Gastrocnemius medialis (tissue), 4 donors: Measurements from ENCODE around the gene TIFAB. TPM values are rescaled to one million over a fixed set of nuclear protein-coding genes. Genes with fewer than 3 reads are reported as not detected.

Experiments used
- ATAC-seq, 2 donors: fragments of 150-250 bp; one replicate each; pipeline ENCODE4 v1.9.1; 2016
- DNase-seq, 2 donors: peaks; one replicate each; pipeline ENCODE4 v3.0.0-alpha.2; 2019
- H3K27ac ChIP-seq, 4 donors: fragments of 200-600 bp; sonication (generic); 1 replicate in 1 of 4; 2 replicates in 3 of 4; pipeline ENCODE4 v1.5.1; 2016 to 2018; ENCODE audit warnings: mild to moderate bottlenecking in 2 of 4, moderate library complexity in 1 of 4
- H3K27me3 ChIP-seq, 3 donors: fragments of 200-600 bp; sonication (generic) in 2 of 3; 1 replicate in 1 of 3; 2 replicates in 2 of 3; pipeline versions ENCODE4 v1.5.1 to v1.6.0; 2016 to 2019; ENCODE audit warnings: mild to moderate bottlenecking in 1 of 3, moderate library complexity in 1 of 3
- H3K36me3 ChIP-seq, 2 donors: fragments of 200-600 bp; sonication (generic) in 1 of 2; one replicate each; pipeline ENCODE4 v1.5.1; 2017 to 2018
- H3K4me1 ChIP-seq, 2 donors: fragments of 200-600 bp; sonication (generic) in 1 of 2; one replicate each; pipeline ENCODE4 v1.5.1; 2016 to 2017; ENCODE audit warnings: mild to moderate bottlenecking in 2 of 2
- H3K4me3 ChIP-seq, 4 donors: fragments of 200-600 bp; sonication (generic) in 3 of 4; 1 replicate in 1 of 4; 2 replicates in 3 of 4; pipeline ENCODE4 v1.5.1; 2016 to 2019; ENCODE audit warnings: mild to moderate bottlenecking in 2 of 4
- H3K9me3 ChIP-seq, 3 donors: fragments of 200-600 bp; sonication (generic) in 2 of 3; 1 replicate in 1 of 3; 2 replicates in 2 of 3; pipeline ENCODE4 v1.5.1; 2016 to 2019
- CTCF ChIP-seq, 5 experiments: fragments of 450-650 bp in 3 of 5; fragments of 200-600 bp in 2 of 5; sonication (generic) in 2 of 5; IDR thresholded peaks in 4 of 5; conservative IDR thresholded peaks in 1 of 5; 1 replicate in 4 of 5; 2 replicates in 1 of 5; pipeline ENCODE4 v1.5.1; 2016 to 2019; ENCODE audit warnings: antibody characterized with exemption in 5 of 5, mild to moderate bottlenecking in 3 of 5, moderate library complexity in 3 of 5
- POLR2A ChIP-seq, 2 donors: fragments of 450-650 bp; IDR thresholded peaks; one replicate each; pipeline ENCODE4 v1.6.1; 2017; ENCODE audit warnings: antibody characterized with exemption in 2 of 2, mild to moderate bottlenecking in 2 of 2, moderate library complexity in 2 of 2
- in situ Hi-C, 4 donors: fragments of 200-750 bp; cut with MboI; loops; one replicate each; pipeline versions ENCODE4 v1.15.0 to v1.8.0; 2017; ENCODE audit warnings: low sequenced_read_pairs in 4 of 4
- intact Hi-C: fragments of 100-400 bp; cut with DNase I; formaldehyde crosslinking; loops from one replicate; pipeline ENCODE4 v1.15.1; 2023; ENCODE audit warnings: low total_unique reads
- total RNA-seq, 4 donors: library from RNA; depleted of rRNA; stranded (reverse); fragments of >200 nt; gene quantifications; one replicate each; pipeline versions ENCODE4 v1.1.0 to v1.2.3, GENCODE V29; 2016

Gene TIFAB
- total RNA-seq, 4 donors from 2014 or later = not detected

GRCh38 chr5:135443161-135443960 lies 8.8 kb downstream of the TIFAB start:
- in situ Hi-C loops (no loop called here), intact Hi-C loops (no loop called here)
- H3K9me3 ChIP-seq = no peaks in the 10 kb centered on the region
- no peaks in the 10 kb centered on the region for H3K27me3 ChIP-seq
- TF ChIP-seq POLR2A (IDR thresholded peaks at IDR 0.05) (no peak), CTCF (IDR thresholded peaks at IDR 0.05 in 4 of 5, conservative IDR thresholded peaks at IDR 0.05 in 1 of 5) (no peak)
- H3K36me3 ChIP-seq = no peaks in the 10 kb centered on the region
- H3K4me1 ChIP-seq = peaks cover 8 to 15% of the 10 kb centered on the region in 2 donors
- DNase-seq (no peak), ATAC-seq (no peak)
- H3K4me3 ChIP-seq = no peak overlapping the region
- no peak overlapping the region for H3K27ac ChIP-seq

- DNase-seq (no peak), ATAC-seq (no peak)
- H3K36me3 ChIP-seq = no peaks in the 10 kb centered on the region
- H3K27me3 ChIP-seq = no peaks in the 10 kb centered on the region
- no peak overlapping the region for H3K4me3 ChIP-seq
- no peaks in the 10 kb centered on the region for H3K9me3 ChIP-seq
- no peak overlapping the region for H3K27ac ChIP-seq
- peaks cover 14 to 20% of the 10 kb centered on the region in 2 donors for H3K4me1 ChIP-seq
- in situ Hi-C loops (no loop called here), intact Hi-C loops (no loop called here)
- TF ChIP-seq POLR2A (IDR thresholded peaks at IDR 0.05) (no peak), CTCF (IDR thresholded peaks at IDR 0.05 in 4 of 5, conservative IDR thresholded peaks at IDR 0.05 in 1 of 5) (no peak)
Measured at GRCh38 chr5:135442431-135443160, 9.6 kb downstream of the TIFAB start.

- no peak for TF ChIP-seq CTCF (IDR thresholded peaks at IDR 0.05 in 4 of 5, conservative IDR thresholded peaks at IDR 0.05 in 1 of 5)
- Histone ChIP-seq H3K4me1 (peaks cover 17 to 22% of the 10 kb centered on the region in 2 donors), H3K27ac (no peak overlapping the region), H3K36me3 (no peaks in the 10 kb centered on the region), H3K9me3 (no peaks in the 10 kb centered on the region), H3K4me3 (no peak overlapping the region), H3K27me3 (no peaks in the 10 kb centered on the region)
- intact Hi-C loops (no loop called here), in situ Hi-C loops (no loop called here)
- ATAC-seq (no peak), DNase-seq (no peak)
Measured at GRCh38 chr5:135441919-135442318, 10.2 kb downstream of the TIFAB start.

GRCh38 chr5:135441350-135441831 lies 10.8 kb downstream of the TIFAB start:
- no peak overlapping the region for H3K4me3 ChIP-seq
- intact Hi-C loops = no loop called here
- H3K27me3 ChIP-seq = no peaks in the 10 kb centered on the region
- H3K9me3 ChIP-seq = no peaks in the 10 kb centered on the region
- no peaks in the 10 kb centered on the region for H3K36me3 ChIP-seq
- peaks cover 17 to 22% of the 10 kb centered on the region in 2 donors for H3K4me1 ChIP-seq
- ATAC-seq (no peak), DNase-seq (no peak)
- TF ChIP-seq POLR2A (IDR thresholded peaks at IDR 0.05) = no peak
- in situ Hi-C loops = no loop called here
- no peak overlapping the region for H3K27ac ChIP-seq

GRCh38 chr5:135440916-135441315 lies 11.2 kb downstream of the TIFAB start:
- H3K27ac ChIP-seq = no peak overlapping the region
- peaks cover 17 to 22% of the 10 kb centered on the region in 2 donors for H3K4me1 ChIP-seq

More at GRCh38 chr5:135440916-135441315, 11.2 kb downstream of the TIFAB start:
- DNase-seq (no peak), ATAC-seq (no peak)
- in situ Hi-C loops = no loop called here
- no peaks in the 10 kb centered on the region for H3K27me3 ChIP-seq
- H3K36me3 ChIP-seq = no peaks in the 10 kb centered on the region
- H3K9me3 ChIP-seq = no peaks in the 10 kb centered on the region
- TF ChIP-seq POLR2A (IDR thresholded peaks at IDR 0.05) = no peak
- no peak for TF ChIP-seq CTCF (IDR thresholded peaks at IDR 0.05 in 4 of 5, conservative IDR thresholded peaks at IDR 0.05 in 1 of 5)
- intact Hi-C loops = no loop called here
- no peak overlapping the region for H3K4me3 ChIP-seq
